Activated CD4-positive, alpha-beta T cell treated with anti-CD3 and anti-CD28 coated beads for 4 hours (primary cell): ENCODE measurements around the gene LURAP1L.

Experiments
- DNase-seq, 2 donors: peaks; one replicate each; pipeline ENCODE4 v3.0.0-alpha.2; 2020

LURAP1L gene

DNA sequence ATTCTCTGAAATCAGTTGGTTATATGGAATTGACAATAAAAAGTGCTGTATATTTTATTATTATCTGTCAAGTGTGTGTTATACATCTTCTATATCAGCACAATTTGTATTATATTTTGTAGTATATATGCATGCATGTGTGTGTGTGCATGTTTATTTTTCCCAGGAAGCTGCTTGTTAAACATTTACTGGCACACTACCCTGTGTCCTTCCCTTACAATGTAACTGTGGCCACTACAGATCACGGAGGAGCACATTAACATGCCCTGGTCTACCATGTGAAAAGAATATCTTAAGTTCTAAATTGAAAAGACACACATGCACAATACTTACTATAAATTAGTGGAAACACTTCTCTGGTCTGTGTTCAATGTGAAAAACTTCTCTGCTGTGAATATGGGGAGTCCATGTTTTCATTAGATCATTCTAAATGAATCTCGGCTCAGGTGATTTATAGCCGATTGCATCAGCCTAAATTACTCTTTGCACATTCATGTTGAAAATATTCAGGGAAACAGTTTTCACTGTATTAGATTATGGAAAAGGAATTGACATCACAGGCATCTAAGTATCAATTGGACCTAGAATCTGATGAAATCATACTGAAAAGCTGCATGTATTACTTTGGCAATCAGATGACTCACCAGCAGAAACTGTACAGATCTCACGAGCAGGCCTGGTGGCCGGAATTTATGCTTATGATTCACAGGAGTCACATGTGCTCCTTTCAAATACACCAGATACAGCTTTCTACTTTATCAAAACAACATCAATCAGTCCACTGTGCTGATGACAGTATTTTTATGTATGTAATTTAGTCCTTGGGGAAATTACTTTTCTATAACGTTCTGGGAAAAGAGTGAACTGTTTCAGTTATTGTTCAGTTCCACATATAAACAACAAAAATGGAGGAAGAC, 39.4 kb downstream of the LURAP1L start:
- no peak for DNase-seq

- DNase-seq: no peak
Measured at GRCh38 chr9:12814877-12815237, 40.0 kb downstream of the LURAP1L start.

- no peak for DNase-seq
Measured at GRCh38 chr9:12815888-12816287, 41.1 kb downstream of the LURAP1L start.

DNA sequence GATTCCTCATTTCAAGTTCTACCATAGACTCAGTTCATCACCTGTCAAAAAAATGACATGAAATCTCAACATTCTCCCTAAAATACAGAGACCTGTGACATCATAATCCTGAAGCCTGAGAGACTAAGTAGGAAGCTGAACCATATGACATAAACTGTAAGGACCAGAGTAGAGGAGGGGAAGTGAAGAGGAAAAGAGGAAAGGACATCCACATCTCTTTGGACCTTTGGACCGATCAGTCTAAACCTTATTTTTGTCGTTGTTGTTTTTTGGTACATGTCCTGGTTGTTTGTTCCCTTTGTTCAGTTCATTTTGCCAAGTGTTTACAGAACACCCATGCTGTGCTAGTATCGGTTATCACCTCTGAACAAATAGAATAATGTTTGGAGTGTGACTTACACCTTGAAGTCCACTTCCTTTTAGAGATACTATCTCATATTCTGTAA, 41.9 kb downstream of the LURAP1L start:
- no peak for DNase-seq

- no peak for DNase-seq
Measured at GRCh38 chr9:12817702-12818101, 42.9 kb downstream of the LURAP1L start.

DNA sequence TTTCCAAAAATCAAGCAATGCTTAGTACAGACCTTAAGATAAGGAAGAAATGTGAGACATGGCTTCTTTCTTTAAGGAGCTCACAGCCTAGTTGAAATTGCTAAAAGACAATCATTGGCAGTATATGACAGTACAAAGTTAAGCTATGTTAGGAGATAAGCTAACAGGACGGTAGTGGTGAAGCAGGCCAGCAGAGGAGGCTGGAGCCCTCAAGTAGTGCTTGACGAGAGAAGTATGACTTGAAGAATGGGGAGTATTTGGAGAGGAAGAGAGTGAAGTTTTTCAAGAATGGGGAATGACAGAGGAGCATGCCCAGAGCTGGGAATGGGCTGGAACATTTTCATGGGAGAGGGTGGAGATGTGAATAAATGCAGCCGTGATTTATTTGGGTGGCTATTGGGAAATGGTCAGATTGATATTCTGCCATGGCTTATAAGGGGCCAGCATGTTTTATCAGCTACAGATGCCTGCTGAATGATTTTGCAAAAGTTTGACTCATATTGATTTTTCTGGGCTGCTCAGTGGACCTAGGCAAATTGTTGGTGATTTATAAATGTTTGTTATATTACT, 43.7 kb downstream of the LURAP1L start:
- DNase-seq: no peak

- no peak for DNase-seq
Measured at GRCh38 chr9:12819436-12820185, 44.8 kb downstream of the LURAP1L start.

GRCh38 chr9:12822111-12822510, 47.3 kb downstream of the LURAP1L start:
- DNase-seq: no peak

DNA sequence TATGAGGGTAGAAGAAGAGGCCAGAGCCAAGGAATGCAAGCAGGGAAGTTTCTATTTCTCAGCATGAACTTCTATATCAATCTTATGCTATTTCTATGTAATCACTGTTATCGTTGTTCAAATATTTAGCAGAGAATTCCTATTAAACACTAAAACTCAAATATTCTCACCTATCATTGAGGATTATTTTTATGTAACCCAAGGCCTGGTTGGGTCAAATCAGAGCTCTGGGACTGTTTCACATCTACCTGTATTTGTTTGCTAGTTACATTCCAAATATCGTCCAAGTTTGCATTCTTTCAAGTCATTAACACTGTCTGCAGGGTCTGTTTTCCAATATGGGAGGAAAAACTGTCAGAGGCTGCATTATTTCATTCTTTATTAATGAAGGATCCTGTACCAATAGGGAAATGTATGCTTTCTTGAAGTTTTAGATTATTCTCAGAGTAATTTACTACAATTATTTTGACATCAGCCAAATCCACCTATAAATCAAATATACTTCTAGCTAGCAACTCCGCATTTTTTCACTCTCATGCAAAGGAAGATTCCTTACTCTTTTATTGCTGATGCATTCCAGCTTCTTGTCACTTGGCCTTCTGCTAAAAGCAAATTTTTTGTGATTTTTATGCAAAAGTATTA, 52.2 kb downstream of the LURAP1L start:
- DNase-seq: no peak

- DNase-seq: no peak
Measured at GRCh38 chr9:12833701-12834100, 58.9 kb downstream of the LURAP1L start.

DNA sequence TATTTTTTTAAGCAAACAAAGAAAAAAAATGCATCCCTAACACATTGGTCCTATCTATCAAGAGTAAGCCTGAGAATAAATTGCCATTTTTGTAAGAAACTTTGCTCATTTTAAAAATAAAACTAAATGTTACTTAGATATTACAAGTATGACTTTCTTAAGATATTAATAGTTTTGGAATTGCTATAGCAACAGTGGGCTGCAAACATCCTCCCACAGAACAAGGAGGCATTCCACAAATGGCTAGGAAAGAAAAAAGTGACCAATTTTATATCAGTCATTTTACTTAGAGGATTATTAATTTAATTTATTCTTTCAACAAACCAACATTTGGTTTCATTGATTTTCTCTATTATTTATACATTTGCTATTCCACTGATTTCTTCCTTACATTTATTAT, 63.7 kb downstream of the LURAP1L start:
- DNase-seq: no peak

DNA sequence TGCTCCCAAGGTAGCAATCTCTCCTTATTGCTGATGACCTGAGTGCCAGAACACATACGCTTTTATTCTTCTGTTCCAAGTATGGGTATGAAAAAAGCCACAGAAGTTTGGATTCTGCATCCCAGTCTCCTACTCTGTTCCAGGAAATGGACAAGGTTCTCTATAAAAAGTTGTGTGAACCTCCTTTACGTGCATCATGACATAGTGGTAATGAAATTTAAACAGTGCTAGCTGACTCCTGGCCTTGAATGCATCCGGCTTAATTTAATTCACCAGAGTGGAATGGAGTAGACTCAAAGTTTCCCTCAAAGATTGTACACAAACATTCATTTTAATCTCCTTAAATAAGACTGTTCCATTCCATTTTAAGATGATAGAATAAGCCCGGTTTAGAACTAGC, 68.9 kb downstream of the LURAP1L start:
- DNase-seq: no peak

DNA sequence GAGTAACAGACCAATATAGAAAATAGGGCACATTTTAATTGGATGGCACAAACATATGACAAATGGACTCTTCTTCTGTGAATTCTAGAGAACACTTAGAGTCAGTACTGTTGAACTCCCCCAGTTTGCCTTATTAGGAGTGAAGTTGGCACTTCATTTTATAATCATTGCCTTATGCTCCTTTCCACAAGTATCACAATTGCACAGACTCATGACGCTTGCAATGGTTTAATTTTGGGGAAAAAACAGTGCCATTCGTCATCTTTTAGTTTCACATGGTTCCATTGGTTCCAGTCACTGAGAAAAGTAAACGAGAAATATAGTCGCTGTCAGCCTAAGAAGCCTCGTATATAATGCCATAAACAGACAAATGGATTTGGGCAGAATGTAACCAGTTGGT, 71.2 kb downstream of the LURAP1L start:
- no peak for DNase-seq

- DNase-seq: no peak
Measured at GRCh38 chr9:12847561-12847960, 72.7 kb downstream of the LURAP1L start.

- no peak for DNase-seq
Measured at GRCh38 chr9:12849486-12850003, 74.7 kb downstream of the LURAP1L start.

GRCh38 chr9:12851341-12852090, 76.7 kb downstream of the LURAP1L start:
- no peak for DNase-seq

DNA sequence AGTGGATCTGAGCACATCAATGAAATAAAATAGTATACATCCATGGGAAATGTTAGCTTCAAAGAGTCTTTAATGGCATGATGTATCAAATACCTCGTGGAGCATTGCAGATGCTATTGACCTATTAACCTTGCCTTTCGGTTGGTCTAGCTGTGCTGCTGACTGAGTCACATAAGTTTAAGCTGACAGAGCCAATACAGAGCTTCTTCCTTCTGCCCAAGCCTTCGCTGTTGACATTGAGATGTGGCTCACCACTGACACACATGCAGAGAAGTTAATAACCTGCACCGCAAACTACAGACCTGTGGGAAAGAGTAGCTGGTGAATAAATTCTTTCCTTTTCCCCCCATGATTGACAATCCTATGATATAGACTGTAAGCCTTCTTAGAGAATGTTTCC, 78.2 kb downstream of the LURAP1L start:
- DNase-seq: no peak

DNA sequence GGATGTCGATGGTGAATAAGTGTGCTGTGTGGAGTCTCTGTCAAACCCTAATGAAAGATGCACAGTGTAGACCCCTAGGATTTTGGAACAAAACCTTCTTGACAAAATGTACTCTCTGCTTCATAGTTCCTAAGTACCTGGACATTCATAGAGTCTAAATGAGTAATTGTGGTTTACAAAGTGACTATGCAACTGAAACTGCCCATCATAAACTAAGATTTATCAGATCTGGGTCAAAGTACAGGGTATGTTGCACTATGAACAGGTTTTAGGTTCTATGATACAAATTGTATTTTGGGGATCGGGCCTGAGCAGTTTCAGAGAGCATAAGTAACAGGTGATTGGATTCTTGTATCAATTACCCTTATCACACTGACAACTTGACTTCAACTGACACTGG, 79.4 kb downstream of the LURAP1L start:
- no peak for DNase-seq

GRCh38 chr9:12855066-12855465, 80.2 kb downstream of the LURAP1L start:
- DNase-seq: no peak

DNA sequence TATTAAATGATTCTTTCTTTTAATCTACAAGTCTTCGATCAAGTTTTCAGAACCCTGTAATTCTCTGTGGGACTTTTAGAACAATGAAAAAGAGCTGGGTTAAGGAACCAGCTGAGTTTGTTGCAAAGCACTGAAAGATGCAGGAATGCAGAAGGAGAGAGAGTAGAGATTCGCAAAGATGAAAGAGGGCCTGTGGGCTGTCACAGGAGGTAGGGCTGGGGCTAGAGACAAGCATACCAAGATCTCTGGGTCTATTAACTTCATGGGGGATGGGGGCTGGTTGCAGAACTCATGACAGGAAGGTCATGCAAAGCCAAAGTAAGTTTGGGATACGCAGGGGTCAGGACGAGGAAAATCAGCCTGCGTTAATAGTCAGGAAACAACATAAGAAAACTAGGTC, 81.8 kb downstream of the LURAP1L start:
- DNase-seq: no peak

GRCh38 chr9:12859704-12860251, 85.0 kb downstream of the LURAP1L start:
- DNase-seq: no peak

DNA sequence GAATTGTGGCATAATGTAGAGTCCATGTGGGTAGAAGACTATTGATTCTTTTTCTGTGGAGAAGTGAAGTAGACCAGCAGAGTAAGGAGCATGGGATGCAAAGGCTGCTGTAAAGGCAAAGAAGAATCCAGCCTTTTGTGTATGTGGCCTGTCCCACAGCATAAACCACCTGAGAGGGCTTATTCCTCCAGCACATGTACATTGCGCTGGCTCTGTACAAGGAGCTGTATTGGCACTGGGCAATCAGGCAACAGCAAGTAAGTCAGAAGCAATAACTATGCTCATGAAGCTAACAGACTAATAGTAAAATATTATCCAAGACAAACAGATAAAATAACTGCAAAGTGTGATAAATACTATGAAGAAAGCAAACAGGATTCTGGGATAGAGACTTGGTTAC, 86.2 kb downstream of the LURAP1L start:
- no peak for DNase-seq
